Vagina (tissue), 2 donors: Measurements from ENCODE around the gene PRMT2.

Experiments used
- CTCF ChIP-seq, 3 experiments: fragments of 450-650 bp in 2 of 3; fragments of 200-600 bp in 1 of 3; sonication (generic) in 1 of 3; IDR thresholded peaks; one replicate each; pipeline ENCODE4 v1.5.1; 2017 to 2019; ENCODE audit warnings: antibody characterized with exemption in 3 of 3, mild to moderate bottlenecking in 2 of 3, moderate library complexity in 2 of 3
- POLR2A ChIP-seq, 2 donors: fragments of 450-650 bp; IDR thresholded peaks; one replicate each; pipeline ENCODE4 v1.6.1; 2017; ENCODE audit warnings: antibody characterized with exemption in 2 of 2, mild to moderate bottlenecking in 2 of 2, moderate library complexity in 2 of 2
- POLR2AphosphoS5 ChIP-seq, 2 donors: sonication (generic); formaldehyde crosslinking; IDR thresholded peaks; one replicate each; pipeline ENCODE4 v1.9.0; 2017; ENCODE audit warnings: antibody characterized with exemption in 2 of 2, mild to moderate bottlenecking in 2 of 2, low read depth in 1 of 2; ENCODE audit not compliant: insufficient read depth in 1 of 2

- TF ChIP-seq CTCF (IDR thresholded peaks at IDR 0.05) (no peak), POLR2A (IDR thresholded peaks at IDR 0.05) (no peak), POLR2AphosphoS5 (IDR thresholded peaks at IDR 0.05; ENCODE audit: insufficient read depth in 1 of 2, low read depth in 1 of 2) (no peak)
These were observed 13.9 kb upstream of the PRMT2 start for GRCh38 chr21:46621457-46622182.
